IPS DF 19.7 (cell line): ENCODE measurements around the gene CDK11B.
A peak's percentile ranks its signal among the peaks of the same experiment; 100 is the strongest.

Source experiments
- DNase-seq: peaks from one replicate; pipeline ENCODE4 v3.0.0-alpha.2; 2013; ENCODE audit warnings: low read depth, low spot score

CDK11B gene

GRCh38 chr1:1616045-1616790, 42.6 kb downstream of the CDK11B start:
- DNase-seq, result no peak

- peak; percentile 85 for DNase-seq
Measured at GRCh38 chr1:1615256-1616044, 43.4 kb downstream of the CDK11B start, which contains the start of gene MIB2. TSS of gene MIB2 (plus strand) at chr1:1615500. CDS start at chr1:1623453, 7,953 bp downstream.

GRCh38 chr1:1614954-1615255, 43.9 kb downstream of the CDK11B start:
- DNase-seq, result no peak

GRCh38 chr1:1614204-1614953, 44.4 kb downstream of the CDK11B start:
- DNase-seq, result no peak

- DNase-seq, result no peak
Measured at GRCh38 chr1:1613509-1614082, 45.2 kb downstream of the CDK11B start.

GRCh38 chr1:1612104-1612400, 46.8 kb downstream of the CDK11B start:
- no peak for DNase-seq

- no peak for DNase-seq
Measured at GRCh38 chr1:1610796-1611195, 48.0 kb downstream of the CDK11B start.

GRCh38 chr1:1609822-1610485, 48.9 kb downstream of the CDK11B start:
- DNase-seq, result no peak

- no peak for DNase-seq
Measured at GRCh38 chr1:1606232-1606631, 52.6 kb downstream of the CDK11B start.

GRCh38 chr1:1605724-1606123, 53.1 kb downstream of the CDK11B start:
- DNase-seq, result no peak

GRCh38 chr1:1605034-1605591, 53.7 kb downstream of the CDK11B start:
- no peak for DNase-seq

- no peak for DNase-seq
Measured at GRCh38 chr1:1604374-1605033, 54.3 kb downstream of the CDK11B start.

GRCh38 chr1:1603671-1604373, 55.0 kb downstream of the CDK11B start:
- no peak for DNase-seq

- no peak for DNase-seq
Measured at GRCh38 chr1:1602968-1603506, 55.8 kb downstream of the CDK11B start.

GRCh38 chr1:1602304-1602967, 56.4 kb downstream of the CDK11B start:
- DNase-seq, result no peak

- no peak for DNase-seq
Measured at GRCh38 chr1:1601564-1602303, 57.1 kb downstream of the CDK11B start.

GRCh38 chr1:1600861-1601563, 57.8 kb downstream of the CDK11B start:
- no peak for DNase-seq
